ENCODE measurements around the gene GLIPR1L1. TPM values are rescaled to one million over a fixed set of nuclear protein-coding genes. Genes with fewer than 3 reads are reported as not detected.
"Not testable (repeated sequence)": the region's sequence is repeated elsewhere in the genome, so short reads cannot be mapped to it uniquely, and the experiment has no call there.

Gene GLIPR1L1
- total RNA-seq, 1 donor from 2014 or later: not detected

- DNase-seq (ENCODE audit: missing footprints) (no peak), ATAC-seq (no peak)
- intact Hi-C loops (cut with DNase I): no loop called here
These were observed 7.4 kb downstream of the GLIPR1L1 start for GRCh38 chr12:75341873-75342272.

- ATAC-seq (no peak), DNase-seq (ENCODE audit: missing footprints) (no peak)
- intact Hi-C loops (cut with DNase I): no loop called here
These were observed 11.1 kb downstream of the GLIPR1L1 start for GRCh38 chr12:75345531-75345930.

- ATAC-seq; intact Hi-C loops (cut with DNase I): not testable (repeated sequence)
These were observed 11.7 kb downstream of the GLIPR1L1 start for GRCh38 chr12:75346215-75346614.

GRCh38 chr12:75349946-75350345, 15.5 kb downstream of the GLIPR1L1 start:
- ATAC-seq (no peak), DNase-seq (ENCODE audit: missing footprints) (no peak)
- intact Hi-C loops (cut with DNase I): no loop called here

More at GRCh38 chr12:75346215-75346614, 11.7 kb downstream of the GLIPR1L1 start:
- DNase-seq (ENCODE audit: missing footprints): not testable (repeated sequence)

GRCh38 chr12:75350413-75350812, 15.9 kb downstream of the GLIPR1L1 start:
- intact Hi-C loops (cut with DNase I): no loop called here
- DNase-seq (ENCODE audit: missing footprints): no peak
- ATAC-seq: no peak

GRCh38 chr12:75354011-75354410, 19.5 kb downstream of the GLIPR1L1 start:
- intact Hi-C loops (cut with DNase I): no loop called here
- DNase-seq (ENCODE audit: missing footprints) (no peak), ATAC-seq (no peak)

GRCh38 chr12:75360920-75361319, 26.4 kb downstream of the GLIPR1L1 start:
- intact Hi-C loops (cut with DNase I): no loop called here
- DNase-seq (ENCODE audit: missing footprints) (no peak), ATAC-seq (no peak)

GRCh38 chr12:75361408-75361807, 26.9 kb downstream of the GLIPR1L1 start:
- no peak for ATAC-seq
- no peak for DNase-seq (ENCODE audit: missing footprints)
- intact Hi-C loops (cut with DNase I): no loop called here

GRCh38 chr12:75364919-75365318, 30.4 kb downstream of the GLIPR1L1 start:
- peak; percentile 92 for ATAC-seq
- intact Hi-C loops (cut with DNase I): no loop called here

GRCh38 chr12:75366629-75367028, 32.2 kb downstream of the GLIPR1L1 start:
- no peak for ATAC-seq
- no peak for DNase-seq (ENCODE audit: missing footprints)
- intact Hi-C loops (cut with DNase I): no loop called here

More at GRCh38 chr12:75364919-75365318, 30.4 kb downstream of the GLIPR1L1 start:
- no peak for DNase-seq (ENCODE audit: missing footprints)

GRCh38 chr12:75374971-75375370, 40.5 kb downstream of the GLIPR1L1 start:
- no peak for ATAC-seq
- intact Hi-C loops (cut with DNase I): no loop called here
- no peak for DNase-seq (ENCODE audit: missing footprints)

GRCh38 chr12:75378354-75378753, 43.9 kb downstream of the GLIPR1L1 start:
- ATAC-seq: no peak

GRCh38 chr12:75389061-75389460, 54.6 kb downstream of the GLIPR1L1 start:
- no peak for DNase-seq (ENCODE audit: missing footprints)
- no peak for ATAC-seq
- intact Hi-C loops (cut with DNase I): no loop called here

More at GRCh38 chr12:75378354-75378753, 43.9 kb downstream of the GLIPR1L1 start:
- DNase-seq (ENCODE audit: missing footprints): no peak
- intact Hi-C loops (cut with DNase I): no loop called here

- no peak for ATAC-seq
- no peak for DNase-seq (ENCODE audit: missing footprints)
- intact Hi-C loops (cut with DNase I): loop anchor here (5.0 to 10.0 kb wide), 2 partner anchors 123 to 685 kb away; partner anchors contain the start of gene KRR1
These were observed 55.2 kb downstream of the GLIPR1L1 start for GRCh38 chr12:75389706-75390105.

- ATAC-seq (no peak), DNase-seq (ENCODE audit: missing footprints) (no peak)
- intact Hi-C loops (cut with DNase I): loop anchor here (5.0 to 10.0 kb wide), 2 partner anchors 122 to 684 kb away; partner anchors contain the start of gene KRR1
These were observed 55.9 kb downstream of the GLIPR1L1 start for GRCh38 chr12:75390156-75390898.

- intact Hi-C loops (cut with DNase I): loop anchor here (1.0 to 10.0 kb wide), 3 partner anchors 59 to 684 kb away; partner anchors contain the start of gene KRR1
- peak; percentile 100 for ATAC-seq
- DNase-seq (ENCODE audit: missing footprints): peak; percentile 98
These were observed 56.5 kb downstream of the GLIPR1L1 start, which contains the start of gene GLIPR1L2 for GRCh38 chr12:75390899-75391538. TSS of gene GLIPR1L2 (plus strand) at chr12:75391089. CDS start at chr12:75391117, 28 bp downstream.

GRCh38 chr12:75404231-75404630, 69.8 kb downstream of the GLIPR1L1 start:
- DNase-seq (ENCODE audit: missing footprints) (no peak), ATAC-seq (no peak)
- intact Hi-C loops (cut with DNase I): no loop called here

- intact Hi-C loops (cut with DNase I): no loop called here
- DNase-seq (ENCODE audit: missing footprints): no peak
- no peak for ATAC-seq
These were observed 73.2 kb downstream of the GLIPR1L1 start for GRCh38 chr12:75407683-75408082.

- ATAC-seq (no peak), DNase-seq (ENCODE audit: missing footprints) (no peak)
- intact Hi-C loops (cut with DNase I): no loop called here
These were observed 75.4 kb downstream of the GLIPR1L1 start for GRCh38 chr12:75409830-75410229.

- ATAC-seq (no peak), DNase-seq (ENCODE audit: missing footprints) (no peak)
- intact Hi-C loops (cut with DNase I): no loop called here
These were observed 80.2 kb downstream of the GLIPR1L1 start for GRCh38 chr12:75414671-75415070.
